NCI-H2107 (cell line): ENCODE data around the gene MAGI1.

Source experiments
- DNase-seq: peaks from one replicate; lab custom pipeline; 2025; lab: John Stamatoyannopoulos, UW

The MAGI1 gene

GRCh38 chr3:65409176-65409569, 629.5 kb downstream of the MAGI1 start:
- no peak for DNase-seq

GRCh38 chr3:65408531-65409175, 630.1 kb downstream of the MAGI1 start:
- DNase-seq = no peak

GRCh38 chr3:65406470-65406869, 632.2 kb downstream of the MAGI1 start:
- DNase-seq = no peak

- no peak for DNase-seq
Observed at GRCh38 chr3:65402597-65402996, 636.1 kb downstream of the MAGI1 start.

- DNase-seq = no peak
Observed at GRCh38 chr3:65401359-65402305, 637.1 kb downstream of the MAGI1 start.

GRCh38 chr3:65400899-65401298, 637.8 kb downstream of the MAGI1 start:
- no peak for DNase-seq

GRCh38 chr3:65398953-65399352, 639.8 kb downstream of the MAGI1 start:
- no peak for DNase-seq

GRCh38 chr3:65396078-65396477, 642.6 kb downstream of the MAGI1 start:
- DNase-seq = no peak

GRCh38 chr3:65391068-65391467, 647.6 kb downstream of the MAGI1 start:
- DNase-seq = no peak

- DNase-seq = no peak
Observed at GRCh38 chr3:65385805-65386204, 652.9 kb downstream of the MAGI1 start.

- no peak for DNase-seq
Observed at GRCh38 chr3:65381496-65382010, 657.2 kb downstream of the MAGI1 start.

GRCh38 chr3:65379223-65379622, 659.5 kb downstream of the MAGI1 start:
- no peak for DNase-seq

- DNase-seq = no peak
Observed at GRCh38 chr3:65377637-65378036, 661.1 kb downstream of the MAGI1 start.

GRCh38 chr3:65376426-65376825, 662.3 kb downstream of the MAGI1 start:
- DNase-seq = no peak

GRCh38 chr3:65371053-65371452, 667.7 kb downstream of the MAGI1 start:
- no peak for DNase-seq

- no peak for DNase-seq
Observed at GRCh38 chr3:65368866-65369265, 669.9 kb downstream of the MAGI1 start.

GRCh38 chr3:65362688-65363087, 676.0 kb downstream of the MAGI1 start:
- DNase-seq = no peak

GRCh38 chr3:65361448-65361847, 677.3 kb downstream of the MAGI1 start:
- DNase-seq = no peak

- DNase-seq = no peak
Observed at GRCh38 chr3:65356331-65357248, 682.1 kb downstream of the MAGI1 start.

- no peak for DNase-seq
Observed at GRCh38 chr3:65354880-65355279, 683.8 kb downstream of the MAGI1 start.

- no peak for DNase-seq
Observed at GRCh38 chr3:65352951-65353350, 685.8 kb downstream of the MAGI1 start.

GRCh38 chr3:65351753-65352152, 687.0 kb downstream of the MAGI1 start:
- no peak for DNase-seq
